Mesendoderm (in vitro differentiated cells): Measurements from ENCODE around the gene ABI3BP.

Experiments used
- DNase-seq: peaks from one replicate; pipeline ENCODE4 v3.0.0; 2013
- H2AK5ac ChIP-seq: 2 replicates; pipeline ENCODE4 v1.6.1; 2013; ENCODE audit warnings: low read length, inconsistent platforms
- H2BK120ac ChIP-seq: 2 replicates; pipeline ENCODE4 v1.6.1; 2013; ENCODE audit warnings: low read depth, mild to moderate bottlenecking, low read length, moderate library complexity, mixed read lengths
- H2BK15ac ChIP-seq: replicated peaks from 2 replicates; pipeline ENCODE4 v1.6.1; 2013; ENCODE audit warnings: low read depth, mild to moderate bottlenecking, moderate library complexity
- H2BK5ac ChIP-seq: 2 replicates; pipeline ENCODE4 v1.6.1; 2013; ENCODE audit warnings: low read length, inconsistent platforms
- H3K18ac ChIP-seq: 2 replicates; pipeline ENCODE4 v1.6.1; 2013; ENCODE audit warnings: mild to moderate bottlenecking, low read length, mixed read lengths
- H3K23ac ChIP-seq: one replicate; pipeline ENCODE4 v1.6.1; 2013; ENCODE audit warnings: low read length
- H3K27ac ChIP-seq: 2 replicates; pipeline ENCODE4 v1.5.1; 2013; ENCODE audit warnings: low read depth, mild to moderate bottlenecking, inconsistent platforms, low read length, moderate library complexity
- H3K27me3 ChIP-seq: 2 replicates; pipeline ENCODE4 v1.6.1; 2013; ENCODE audit warnings: low read length, control low read depth, mild to moderate bottlenecking, inconsistent platforms; ENCODE audit not compliant: insufficient read depth, poor library complexity
- H3K36me3 ChIP-seq: 2 replicates; pipeline ENCODE4 v1.6.1; 2013; ENCODE audit warnings: low read length, inconsistent platforms; ENCODE audit not compliant: control insufficient read depth, insufficient read depth
- H3K4ac ChIP-seq: one replicate; pipeline ENCODE4 v1.6.1; 2013; ENCODE audit warnings: low read depth, mild to moderate bottlenecking, low read length, moderate library complexity
- H3K4me1 ChIP-seq: 2 replicates; pipeline ENCODE4 v1.6.1; 2013; ENCODE audit warnings: low read depth, low read length, inconsistent platforms; ENCODE audit not compliant: control insufficient read depth
- H3K4me2 ChIP-seq: 2 replicates; pipeline ENCODE4 v1.6.1; 2013; ENCODE audit warnings: low read length
- H3K4me3 ChIP-seq: 2 replicates; pipeline ENCODE4 v1.5.1; 2013; ENCODE audit warnings: mild to moderate bottlenecking, low read length
- H3K56ac ChIP-seq: one replicate; pipeline ENCODE4 v1.6.1; 2013; ENCODE audit warnings: low read length
- H3K79me1 ChIP-seq: 2 replicates; pipeline ENCODE4 v1.6.1; 2013; ENCODE audit warnings: low read length, inconsistent platforms
- H3K79me2 ChIP-seq: 2 replicates; pipeline ENCODE4 v1.6.1; 2013; ENCODE audit warnings: mild to moderate bottlenecking, low read length; ENCODE audit not compliant: control insufficient read depth, insufficient read depth
- H3K9ac ChIP-seq: 2 replicates; pipeline ENCODE4 v1.6.1; 2013; ENCODE audit warnings: low read length, inconsistent platforms
- H4K5ac ChIP-seq: one replicate; pipeline ENCODE4 v1.6.1; 2013; ENCODE audit warnings: low read length
- H4K8ac ChIP-seq: one replicate; pipeline ENCODE4 v1.6.1; 2013; ENCODE audit warnings: low read depth, mild to moderate bottlenecking, control low read depth, low read length, moderate library complexity
- WGBS: extraction: QIAGEN DNeasy Blood & Tissue Kit; methylation state at CpG from one replicate; pipeline ENCODE4 v1.1.7; 2013; ENCODE audit warnings: low lambda C conversion rate, missing lambda C conversion rate; ENCODE audit not compliant: insufficient coverage; ENCODE audit errors: extremely low coverage; 5-methylcytosine and 5-hydroxymethylcytosine counted together

Gene ABI3BP

GRCh38 chr3:100880072-100880471 lies 113.1 kb downstream of the ABI3BP start:
- no peak for DNase-seq
- Histone ChIP-seq H3K56ac (no peak overlapping the region), H3K79me2 (no peaks in the 10 kb centered on the region), H3K4me1 (no peaks in the 10 kb centered on the region), H3K4me3 (no peak overlapping the region), H2AK5ac (no peak overlapping the region), H3K79me1 (no peaks in the 10 kb centered on the region), H3K9ac (no peak overlapping the region), H2BK120ac (no peak overlapping the region), H2BK5ac (no peak overlapping the region), H2BK15ac (no peak overlapping the region), H3K4me2 (no peak overlapping the region), H3K4ac (no peak overlapping the region), H3K36me3 (no peaks in the 10 kb centered on the region), H3K18ac (no peak overlapping the region), H3K27ac (no peak overlapping the region), H3K23ac (no peak overlapping the region), H4K8ac (no peak overlapping the region), H4K5ac (no peak overlapping the region), H3K27me3 (no peaks in the 10 kb centered on the region)
- no CpG with 5 or more reads among the region's 7 CpGs for WGBS

- no peak overlapping the region for H2BK120ac ChIP-seq
- H3K4me2 ChIP-seq = no peak overlapping the region
- no CpG with 5 or more reads among the region's 4 CpGs for whole genome bisulfite sequencing
- no peaks in the 10 kb centered on the region for H3K4me1 ChIP-seq
- H3K79me1 ChIP-seq = no peaks in the 10 kb centered on the region
- H4K8ac ChIP-seq = no peak overlapping the region
- H4K5ac ChIP-seq = no peak overlapping the region
- H3K23ac ChIP-seq = no peak overlapping the region
- H3K4me3 ChIP-seq = no peak overlapping the region
- H3K79me2 ChIP-seq = no peaks in the 10 kb centered on the region
- H3K9ac ChIP-seq = no peak overlapping the region
- H3K18ac ChIP-seq = no peak overlapping the region
- no peak overlapping the region for H3K27ac ChIP-seq
- no peak overlapping the region for H2BK15ac ChIP-seq
- H3K4ac ChIP-seq = no peak overlapping the region
- H2BK5ac ChIP-seq = no peak overlapping the region
- no peak for DNase-seq
- H3K36me3 ChIP-seq = no peaks in the 10 kb centered on the region
- no peak overlapping the region for H2AK5ac ChIP-seq
- H3K56ac ChIP-seq = no peak overlapping the region
- H3K27me3 ChIP-seq = no peaks in the 10 kb centered on the region
These were observed 113.9 kb downstream of the ABI3BP start for GRCh38 chr3:100879195-100879810.

GRCh38 chr3:100877286-100877685 lies 115.9 kb downstream of the ABI3BP start:
- H3K27me3 ChIP-seq = no peaks in the 10 kb centered on the region
- no peak overlapping the region for H3K18ac ChIP-seq
- no peak overlapping the region for H3K4me3 ChIP-seq
- H3K9ac ChIP-seq = no peak overlapping the region
- H3K79me2 ChIP-seq = no peaks in the 10 kb centered on the region
- no peak overlapping the region for H2BK5ac ChIP-seq
- no peak overlapping the region for H3K4me2 ChIP-seq
- H3K4me1 ChIP-seq = no peaks in the 10 kb centered on the region
- H3K36me3 ChIP-seq = no peaks in the 10 kb centered on the region
- H4K5ac ChIP-seq = no peak overlapping the region
- no CpG with 5 or more reads among the region's 2 CpGs for WGBS
- H3K79me1 ChIP-seq = no peaks in the 10 kb centered on the region
- no peak overlapping the region for H2AK5ac ChIP-seq
- no peak overlapping the region for H3K4ac ChIP-seq
- no peak for DNase-seq
- no peak overlapping the region for H2BK120ac ChIP-seq
- no peak overlapping the region for H3K56ac ChIP-seq
- no peak overlapping the region for H3K27ac ChIP-seq
- no peak overlapping the region for H4K8ac ChIP-seq
- no peak overlapping the region for H3K23ac ChIP-seq
- H2BK15ac ChIP-seq = no peak overlapping the region

GRCh38 chr3:100875239-100875638 lies 118.0 kb downstream of the ABI3BP start:
- no peak overlapping the region for H3K4me3 ChIP-seq
- H2AK5ac ChIP-seq = no peak overlapping the region
- H2BK5ac ChIP-seq = no peak overlapping the region
- no peaks in the 10 kb centered on the region for H3K27me3 ChIP-seq
- no peak overlapping the region for H4K5ac ChIP-seq
- WGBS = no CpG with 5 or more reads among the region's 5 CpGs
- H2BK15ac ChIP-seq = no peak overlapping the region
- H3K23ac ChIP-seq = no peak overlapping the region
- no peaks in the 10 kb centered on the region for H3K36me3 ChIP-seq
- no peak overlapping the region for H3K9ac ChIP-seq
- H4K8ac ChIP-seq = no peak overlapping the region
- H3K18ac ChIP-seq = no peak overlapping the region
- H3K56ac ChIP-seq = no peak overlapping the region
- H3K79me1 ChIP-seq = no peaks in the 10 kb centered on the region
- H3K4ac ChIP-seq = no peak overlapping the region
- no peak for DNase-seq
- no peaks in the 10 kb centered on the region for H3K4me1 ChIP-seq
- H3K79me2 ChIP-seq = no peaks in the 10 kb centered on the region
- H2BK120ac ChIP-seq = no peak overlapping the region
- no peak overlapping the region for H3K27ac ChIP-seq
- no peak overlapping the region for H3K4me2 ChIP-seq

- H2BK120ac ChIP-seq = no peak overlapping the region
- H3K27ac ChIP-seq = no peak overlapping the region
These were observed 119.6 kb downstream of the ABI3BP start for GRCh38 chr3:100873611-100874010.

GRCh38 chr3:100871306-100871705 lies 121.9 kb downstream of the ABI3BP start:
- no peak overlapping the region for H4K5ac ChIP-seq
- H2BK120ac ChIP-seq = no peak overlapping the region
- DNase-seq = no peak
- no peak overlapping the region for H3K4me2 ChIP-seq
- WGBS = no CpG with 5 or more reads among the region's 3 CpGs
- H3K79me2 ChIP-seq = no peaks in the 10 kb centered on the region
- H3K4me3 ChIP-seq = no peak overlapping the region
- H3K4me1 ChIP-seq = no peaks in the 10 kb centered on the region
- H3K27me3 ChIP-seq = no peaks in the 10 kb centered on the region
- H3K36me3 ChIP-seq = no peaks in the 10 kb centered on the region
- H4K8ac ChIP-seq = no peak overlapping the region
- no peak overlapping the region for H2BK5ac ChIP-seq
- no peak overlapping the region for H3K18ac ChIP-seq
- no peak overlapping the region for H3K9ac ChIP-seq
- H3K79me1 ChIP-seq = no peaks in the 10 kb centered on the region
- H3K23ac ChIP-seq = no peak overlapping the region
- no peak overlapping the region for H2BK15ac ChIP-seq
- H2AK5ac ChIP-seq = no peak overlapping the region
- no peak overlapping the region for H3K4ac ChIP-seq
- H3K56ac ChIP-seq = no peak overlapping the region
- H3K27ac ChIP-seq = no peak overlapping the region

More at GRCh38 chr3:100873611-100874010, 119.6 kb downstream of the ABI3BP start:
- no CpG with 5 or more reads among the region's 3 CpGs for WGBS
- Histone ChIP-seq H2BK5ac (no peak overlapping the region), H2BK15ac (no peak overlapping the region), H3K79me2 (no peaks in the 10 kb centered on the region), H3K4me1 (no peaks in the 10 kb centered on the region), H3K23ac (no peak overlapping the region), H4K8ac (peak overlapping the region; percentile 65), H3K18ac (no peak overlapping the region), H3K56ac (no peak overlapping the region), H3K27me3 (no peaks in the 10 kb centered on the region), H3K4me2 (no peak overlapping the region), H4K5ac (no peak overlapping the region), H2AK5ac (no peak overlapping the region), H3K36me3 (no peaks in the 10 kb centered on the region), H3K4me3 (no peak overlapping the region), H3K79me1 (no peaks in the 10 kb centered on the region), H3K9ac (no peak overlapping the region), H3K4ac (no peak overlapping the region)
- DNase-seq = no peak
